ENCODE measurements around the gene AIMP2.
"Not testable (repeated sequence)": the region's sequence is repeated elsewhere in the genome, so short reads cannot be mapped to it uniquely, and the experiment has no call there.

AIMP2 gene

GRCh38 chr7:6026820-6027311, 17.8 kb downstream of the AIMP2 start:
- no peak for DNase-seq

DNA sequence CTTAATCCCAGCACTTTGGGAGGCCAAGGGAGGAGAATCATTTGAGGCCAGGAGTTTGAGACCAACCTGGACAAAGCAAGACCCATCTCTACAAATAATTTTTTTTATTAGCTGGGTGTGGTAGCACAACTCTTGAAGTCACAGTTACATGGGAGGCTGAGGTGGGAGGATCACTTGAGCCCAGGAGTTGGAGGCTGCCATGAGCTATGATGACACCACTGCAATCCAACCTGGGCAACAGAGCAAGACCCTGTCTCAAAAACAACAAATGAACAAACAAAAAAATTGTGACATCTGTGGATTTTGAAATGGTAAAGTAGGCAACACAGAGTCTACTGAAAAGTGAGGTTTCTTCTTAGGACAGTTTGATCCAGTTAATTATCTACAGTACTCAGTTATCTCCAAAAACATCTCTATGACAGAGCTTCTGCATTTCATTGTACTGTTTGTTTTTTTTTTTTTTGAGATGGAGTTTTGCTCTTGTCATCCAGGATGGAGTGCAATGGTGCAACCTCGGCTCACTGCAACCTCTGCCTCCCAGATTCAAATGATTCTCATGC, 18.8 kb downstream of the AIMP2 start:
- no peak for DNase-seq

- no peak for DNase-seq
These were observed 19.5 kb downstream of the AIMP2 start for GRCh38 chr7:6028563-6028962.

GRCh38 chr7:6030988-6031387, 21.9 kb downstream of the AIMP2 start, which contains the start of gene ANKRD61:
TSS of gene ANKRD61 (plus strand) at chr7:6031376. CDS start at chr7:6031376, 0 bp downstream.
- DNase-seq = no peak

DNA sequence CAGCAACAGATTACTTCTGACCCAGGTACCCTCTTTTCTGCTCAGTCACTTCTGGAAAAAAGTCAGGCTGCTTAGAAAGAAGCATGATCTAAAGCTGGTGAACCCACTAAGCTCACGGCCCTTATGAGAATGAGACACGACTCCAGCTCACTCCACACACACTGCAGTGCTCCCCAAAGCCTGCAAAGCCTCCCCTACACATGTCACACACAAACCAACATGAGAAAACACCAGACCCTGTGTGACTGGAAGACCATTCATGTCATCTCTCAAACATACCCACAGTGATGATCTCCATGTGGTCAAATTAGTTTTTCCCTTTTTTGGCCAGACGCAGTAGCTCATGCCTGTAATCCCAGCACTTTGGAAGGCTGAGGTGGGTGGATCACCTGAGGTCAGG, 22.5 kb downstream of the AIMP2 start:
- DNase-seq = no peak

GRCh38 chr7:6032167-6032566, 23.1 kb downstream of the AIMP2 start:
- DNase-seq = no peak

GRCh38 chr7:6032641-6033040, 23.6 kb downstream of the AIMP2 start:
- no peak for DNase-seq

DNA sequence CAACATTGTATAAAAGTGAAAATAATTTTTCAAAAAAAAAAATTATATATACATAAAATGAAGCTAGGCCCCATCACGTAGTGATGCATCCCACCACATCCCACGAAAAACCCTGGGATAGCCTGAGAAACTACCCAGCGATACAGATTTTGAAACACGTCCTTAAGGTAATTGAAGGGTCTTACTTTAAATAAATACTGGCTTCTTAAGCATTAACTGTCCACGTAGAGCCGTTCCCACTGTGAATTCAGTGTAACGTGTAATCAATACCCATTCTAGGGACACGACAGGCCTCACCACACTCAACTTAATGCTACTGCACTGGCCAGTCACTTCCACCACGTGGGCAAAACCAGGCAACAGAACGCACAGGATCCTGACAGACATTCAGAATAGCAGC, 26.1 kb downstream of the AIMP2 start:
- no peak for DNase-seq

DNA sequence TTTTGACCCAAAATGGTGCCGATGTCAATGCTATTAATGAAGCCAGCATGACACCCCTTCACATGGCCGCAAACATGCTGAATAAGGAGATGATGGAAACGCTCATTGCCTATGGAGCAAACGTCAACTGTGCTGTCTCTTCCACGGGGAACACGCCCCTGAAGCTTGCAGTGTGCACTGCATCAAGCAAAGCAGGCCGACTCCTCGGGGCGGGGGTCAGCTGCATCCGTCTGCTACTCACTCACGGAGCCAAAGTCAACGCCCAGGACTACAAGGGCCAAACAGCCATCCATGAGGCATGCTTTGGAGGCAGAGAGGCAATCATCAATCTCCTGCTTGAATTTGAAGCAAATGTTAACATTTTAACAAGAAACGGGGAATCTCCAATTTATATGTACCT, 26.6 kb downstream of the AIMP2 start:
- no peak for DNase-seq

DNA sequence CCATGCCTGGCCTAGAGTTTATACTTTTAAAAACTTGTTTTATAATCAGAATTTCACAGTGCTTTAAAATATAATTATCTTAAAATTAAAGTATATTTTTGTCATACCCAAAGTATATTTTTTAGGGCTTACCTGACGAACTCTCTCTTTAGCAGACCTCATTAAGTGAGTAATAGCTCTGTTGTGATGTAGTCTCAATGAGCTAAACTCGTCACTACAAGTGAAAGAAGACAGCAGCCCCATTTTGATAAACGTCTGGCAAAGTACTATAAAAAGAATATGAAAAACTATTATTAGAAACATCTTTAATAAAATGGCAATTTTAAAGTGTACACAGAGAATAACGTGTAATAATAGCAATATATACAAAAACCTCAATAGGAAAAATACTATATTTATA, 40.7 kb downstream of the AIMP2 start:
- DNase-seq = no peak

- not testable (repeated sequence) for DNase-seq
These were observed 42.1 kb downstream of the AIMP2 start for GRCh38 chr7:6051185-6051584.

- no peak for DNase-seq
These were observed 47.5 kb downstream of the AIMP2 start for GRCh38 chr7:6056616-6057015.

- no peak for DNase-seq
These were observed 48.5 kb downstream of the AIMP2 start for GRCh38 chr7:6057316-6058129.

GRCh38 chr7:6059941-6060340, 50.9 kb downstream of the AIMP2 start:
- not testable (repeated sequence) for DNase-seq

DNA sequence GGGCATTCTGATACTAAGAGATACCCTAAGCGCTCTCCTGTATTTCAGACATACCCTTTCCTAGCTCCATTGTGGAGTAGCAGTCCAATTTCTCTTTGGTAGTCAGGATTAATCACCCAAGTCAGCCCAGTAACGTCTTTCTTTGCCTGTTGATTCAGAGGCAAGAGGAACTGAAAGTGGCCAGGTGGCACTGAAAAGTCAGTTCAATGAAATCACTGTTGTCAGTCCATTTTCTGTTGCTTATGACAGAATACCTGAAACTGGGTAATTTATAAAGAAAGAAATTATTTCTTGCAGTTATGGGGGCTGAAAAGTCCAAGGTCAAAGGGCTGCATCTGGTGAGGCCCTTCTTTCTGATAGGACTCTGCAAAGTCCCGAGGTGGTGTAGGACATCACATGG, 62.3 kb downstream of the AIMP2 start:
- DNase-seq = no peak
